H1 (cell line): ENCODE results near the gene INAFM1. TPM values are rescaled to one million over a fixed set of nuclear protein-coding genes. Genes with fewer than 3 reads are reported as not detected.
A peak's percentile ranks its signal among the peaks of the same experiment; 100 is the strongest.

Experiments
- CTCF ChIA-PET: fragments of 300-600 bp; sonication (Branson Sonifier 250); formaldehyde crosslinking; loops from one replicate; lab custom pipeline; 2021; ENCODE audit not compliant: partially characterized antibody; lab: Charles Lee
- POLR2A ChIA-PET: fragments of 300-600 bp; sonication (Branson Sonifier 250); formaldehyde crosslinking; loops from one replicate; lab custom pipeline; 2021; ENCODE audit warnings: inconsistent platforms; ENCODE audit not compliant: partially characterized antibody; lab: Charles Lee
- DNase-seq, 2 experiments: peaks; one replicate each; pipeline versions ENCODE4 v3.0.0 to v3.0.0-alpha.2; 2010 to 2022; ENCODE audit warnings: low spot score in 2 of 2, low read depth in 1 of 2, mixed read lengths in 1 of 2
- FAIRE-seq: peaks from 2 replicates; lab custom pipeline; 2011; peaks lifted over from hg19 to GRCh38; lab: Jason Lieb, UNC
- H2AFZ ChIP-seq: 2 replicates; pipeline ENCODE4 v1.8.1; 2012; ENCODE audit warnings: low read length, inconsistent platforms
- H2AK5ac ChIP-seq: 2 replicates; pipeline ENCODE4 v1.6.1; 2013; ENCODE audit warnings: low read depth, low read length
- H2BK120ac ChIP-seq: replicated peaks from 2 replicates; pipeline ENCODE3; 2013; ENCODE audit warnings: low read depth, low read length, inconsistent platforms
- H2BK12ac ChIP-seq: 2 replicates; pipeline ENCODE4 v1.6.1; 2013; ENCODE audit warnings: low read depth, low read length
- H2BK15ac ChIP-seq: 2 replicates; pipeline ENCODE4 v1.6.1; 2013; ENCODE audit warnings: low read length
- H2BK20ac ChIP-seq: 2 replicates; pipeline ENCODE4 v1.6.1; 2013; ENCODE audit warnings: low read length
- H2BK5ac ChIP-seq: 2 replicates; pipeline ENCODE4 v1.6.1; 2013; ENCODE audit warnings: low read depth, low read length
- H3K14ac ChIP-seq: 2 replicates; pipeline ENCODE4 v1.6.1; 2013; ENCODE audit warnings: inconsistent platforms; ENCODE audit not compliant: insufficient read length
- H3K18ac ChIP-seq: 2 replicates; pipeline ENCODE4 v1.6.1; 2013; ENCODE audit warnings: low read length; ENCODE audit errors: extremely low read depth
- H3K23ac ChIP-seq: 2 replicates; pipeline ENCODE4 v1.6.1; 2013; ENCODE audit warnings: inconsistent platforms; ENCODE audit not compliant: insufficient read length
- H3K23me2 ChIP-seq: 2 replicates; pipeline ENCODE4 v1.6.1; 2013; ENCODE audit warnings: low read depth, low read length
- H3K27ac ChIP-seq: 2 replicates; pipeline ENCODE4 v1.6.1; 2011; ENCODE audit warnings: low read depth, low read length, inconsistent platforms
- H3K27me3 ChIP-seq, 4 experiments: replicated peaks in 1 of 4; 1 replicate in 1 of 4; 2 replicates in 3 of 4; pipeline versions ENCODE4 v1.6.1 to v1.8.1; 2011 to 2013; ENCODE audit warnings: low read length in 3 of 4, mild to moderate bottlenecking in 3 of 4, inconsistent platforms in 2 of 4, mixed read lengths in 2 of 4, moderate library complexity in 1 of 4; ENCODE audit not compliant: control insufficient read depth in 3 of 4, insufficient read depth in 3 of 4; ENCODE audit errors: extremely low read depth in 1 of 4
- H3K36me3 ChIP-seq, 4 experiments: 2 replicates each; pipeline versions ENCODE4 v1.6.1 to v1.8.1; 2011 to 2013; ENCODE audit warnings: mild to moderate bottlenecking in 4 of 4, low read length in 3 of 4, moderate library complexity in 2 of 4, control low read depth in 1 of 4, inconsistent platforms in 1 of 4; ENCODE audit not compliant: insufficient read depth in 4 of 4, control insufficient read depth in 2 of 4
- H3K4ac ChIP-seq: replicated peaks from 2 replicates; pipeline ENCODE3; 2013; ENCODE audit warnings: low read length, low read depth, mixed read lengths, inconsistent platforms; ENCODE audit not compliant: insufficient read length
- H3K4me1 ChIP-seq, 4 experiments: replicated peaks in 1 of 4; 1 replicate in 1 of 4; 2 replicates in 3 of 4; pipeline versions ENCODE4 v1.6.1 to v1.8.1; 2011 to 2013; ENCODE audit warnings: low read length in 3 of 4, inconsistent platforms in 2 of 4, mixed read lengths in 1 of 4; ENCODE audit not compliant: insufficient read depth in 4 of 4, control insufficient read depth in 3 of 4
- H3K4me2 ChIP-seq, 2 experiments: 2 replicates each; pipeline versions ENCODE4 v1.6.1 to v1.8.1; 2011 to 2013; ENCODE audit warnings: low read depth in 2 of 2, low read length in 2 of 2, control low read depth in 1 of 2, inconsistent platforms in 1 of 2, mild to moderate bottlenecking in 1 of 2; ENCODE audit not compliant: insufficient read depth in 1 of 2
- H3K4me3 ChIP-seq, 4 experiments: fragments of 200-600, 300-600 bp in 1 of 4; sonication (generic), shearing (Covaris generic), sonication (Bioruptor Twin) in 1 of 4; 2 replicates each; pipeline versions ENCODE4 v1.5.1 to v1.8.1; 2011 to 2016; ENCODE audit warnings: low read length in 4 of 4, low read depth in 3 of 4, control low read depth in 2 of 4, inconsistent platforms in 2 of 4, mild to moderate bottlenecking in 2 of 4, mixed read lengths in 1 of 4, moderate library complexity in 1 of 4; ENCODE audit not compliant: insufficient read depth in 2 of 4; ENCODE audit errors: extremely low read depth in 1 of 4
- H3K56ac ChIP-seq: replicated peaks from 2 replicates; pipeline ENCODE3; 2013; ENCODE audit warnings: low read depth, mild to moderate bottlenecking, mixed read lengths, low read length, inconsistent platforms; ENCODE audit not compliant: insufficient read length
- H3K79me1 ChIP-seq: 2 replicates; pipeline ENCODE4 v1.6.1; 2013; ENCODE audit warnings: low read depth, low read length, control low read depth
- H3K79me2 ChIP-seq, 2 experiments: 2 replicates each; pipeline versions ENCODE4 v1.6.1 to v1.8.1; 2012 to 2013; ENCODE audit warnings: low read length in 2 of 2, mild to moderate bottlenecking in 2 of 2, inconsistent platforms in 1 of 2; ENCODE audit not compliant: insufficient read depth in 2 of 2, control insufficient read depth in 1 of 2
- H3K9ac ChIP-seq, 4 experiments: replicated peaks in 1 of 4; 1 replicate in 1 of 4; 2 replicates in 3 of 4; pipeline versions ENCODE4 v1.6.1 to v1.8.1; 2011 to 2013; ENCODE audit warnings: low read depth in 3 of 4, low read length in 3 of 4, control low read depth in 2 of 4, mild to moderate bottlenecking in 2 of 4, moderate library complexity in 2 of 4, inconsistent platforms in 1 of 4; ENCODE audit errors: extremely low read depth in 1 of 4
- H3K9me3 ChIP-seq, 2 experiments: 2 replicates each; pipeline versions ENCODE4 v1.6.1 to v1.8.1; 2012 to 2013; ENCODE audit warnings: mild to moderate bottlenecking in 2 of 2, moderate library complexity in 2 of 2, control low read depth in 1 of 2, inconsistent platforms in 1 of 2, low read depth in 1 of 2, low read length in 1 of 2, mixed read lengths in 1 of 2; ENCODE audit not compliant: insufficient read depth in 2 of 2
- H4K20me1 ChIP-seq, 2 experiments: replicated peaks in 1 of 2; 2 replicates each; pipeline versions ENCODE3 to v1.8.1; 2011 to 2013; ENCODE audit warnings: inconsistent platforms in 2 of 2, low read length in 2 of 2, mild to moderate bottlenecking in 1 of 2; ENCODE audit not compliant: insufficient read depth in 2 of 2, control insufficient read depth in 1 of 2
- H4K5ac ChIP-seq: 2 replicates; pipeline ENCODE4 v1.6.1; 2013; ENCODE audit warnings: low read length, low read depth, mixed read lengths, inconsistent platforms; ENCODE audit not compliant: insufficient read length
- H4K8ac ChIP-seq: 2 replicates; pipeline ENCODE4 v1.8.0; 2013; ENCODE audit warnings: mild to moderate bottlenecking, moderate library complexity, low read length, inconsistent platforms; ENCODE audit not compliant: insufficient read depth; ENCODE audit errors: extremely low read depth
- H4K91ac ChIP-seq: replicated peaks from 2 replicates; pipeline ENCODE3; 2013; ENCODE audit warnings: low read length, mixed read lengths, inconsistent platforms; ENCODE audit not compliant: insufficient read length
- CHD1 ChIP-seq: IDR thresholded peaks from 2 replicates; pipeline ENCODE4 v1.6.1; 2012; ENCODE audit warnings: low read depth, low read length, improper control_type of control experiment
- JUN ChIP-seq: IDR thresholded peaks from 2 replicates; pipeline ENCODE4 v1.6.1; 2011; ENCODE audit warnings: low read depth, mild to moderate bottlenecking, improper control_type of control experiment, low read length
- POLR2A ChIP-seq, 2 experiments: IDR thresholded peaks; 1 replicate in 1 of 2; 2 replicates in 1 of 2; pipeline ENCODE4 v1.6.1; 2011; ENCODE audit warnings: low read depth in 2 of 2, low read length in 2 of 2, mild to moderate bottlenecking in 2 of 2; ENCODE audit errors: control extremely low read depth in 1 of 2
- SAP30 ChIP-seq: fragments of 300-600 bp; sonication (generic); IDR thresholded peaks from 2 replicates; pipeline ENCODE4 v1.7.1; 2012; ENCODE audit warnings: low read length, moderate library complexity, mild to moderate bottlenecking, inconsistent platforms; ENCODE audit not compliant: insufficient read depth, insufficient replicate concordance
- SIN3A ChIP-seq, 2 experiments: IDR thresholded peaks in 1 of 2; conservative IDR thresholded peaks in 1 of 2; 2 replicates each; pipeline ENCODE4 v1.6.1; 2011 to 2012; ENCODE audit warnings: low read length in 2 of 2, improper control_type of control experiment in 1 of 2, low read depth in 1 of 2, mild to moderate bottlenecking in 1 of 2
- SIRT6 ChIP-seq: IDR thresholded peaks from one replicate; pipeline ENCODE4 v1.7.1; 2012; ENCODE audit warnings: low read length, inconsistent platforms
- WGBS, 2 experiments: shearing (Covaris generic) in 1 of 2; methylation state at CpG; one replicate each; pipeline versions ENCODE4 v1.1.6 to v1.1.7; 2013 to 2015; ENCODE audit warnings: low lambda C conversion rate in 2 of 2, mixed read lengths in 2 of 2, inconsistent platforms in 1 of 2, low coverage in 1 of 2, missing lambda C conversion rate in 1 of 2; ENCODE audit not compliant: insufficient replicate concordance in 2 of 2, insufficient coverage in 1 of 2, insufficient read length in 1 of 2; ENCODE audit errors: extremely low coverage in 1 of 2, missing lambda C conversion rate in 1 of 2; 5-methylcytosine and 5-hydroxymethylcytosine counted together
- polyA plus RNA-seq, 7 experiments: library from polyadenylated mRNA; depleted of rRNA in 3 of 7; stranded (reverse) in 5 of 7; unstranded in 2 of 7; fragments of >200 nt in 5 of 7; fragments of 200-250 nt in 2 of 7; gene quantifications; 1 replicate in 5 of 7; 2 replicates in 1 of 7; 4 replicates in 1 of 7; pipeline versions ENCODE4 v1.2.1 to v1.2.3, GENCODE V29; 2011 to 2013; ENCODE audit warnings: missing spikeins in 2 of 7, mixed read lengths in 2 of 7
- total RNA-seq: library from RNA; stranded (reverse); fragmentation: NEBNext Ultra II Directional; extraction: Animal tissue kit (Norgen Biotek cat#: 25700); gene quantifications from 2 replicates; pipeline ENCODE4 v1.2.1, GENCODE V29; 2021

INAFM1 gene
- total and polyA plus RNA-seq, 2 of the 8 experiments (the other 6 are each of a cell fraction or from before 2014, with no cell fraction given) = 2.6 to 3.4 TPM

GRCh38 chr19:47229676-47230053 is 45.0 kb upstream of the INAFM1 start:
- Histone ChIP-seq H2BK120ac (no peak overlapping the region), H4K91ac (peak overlapping the region; percentile 73), H3K56ac (no peak overlapping the region), H2AFZ (no peak overlapping the region), H3K27ac (no peak overlapping the region), H2BK5ac (peak overlapping the region; percentile 98; the same call in 1 of the 2 replicates), H3K4me2 (peak overlapping the region; percentile 94 to 98), H3K36me3 (no peaks in the 10 kb centered on the region), H3K4me3 (peak overlapping the region; percentile 78 to 99 (median 89)), H3K14ac (no peak overlapping the region), H3K23ac (no peak overlapping the region), H2BK20ac (no peak overlapping the region; the same call in 1 of the 2 replicates), H3K79me2 (peaks cover 5 to 33% of the 10 kb centered on the region in 2 experiments; a peak in 2 of 4 replicates), H3K4ac (peak overlapping the region; percentile 1), H3K4me1 (peaks cover 17 to 39% (median 25%) of the 10 kb centered on the region in 4 experiments), H3K23me2 (peaks cover 35% of the 10 kb centered on the region), H2BK12ac (peak overlapping the region; percentile 100; the same call in 1 of the 2 replicates), H4K8ac (peak overlapping the region; percentile 9), H4K5ac (no peak overlapping the region), H2AK5ac (peak overlapping the region; percentile 96), H4K20me1 (peaks cover 14 to 18% of the 10 kb centered on the region in 2 experiments), H3K18ac (peak overlapping the region; percentile 24; the same call in 1 of the 2 replicates), H3K9me3 (no peaks in the 10 kb centered on the region), H3K27me3 (no peaks in the 10 kb centered on the region; a peak in 1 of 7 replicates), H2BK15ac (peak overlapping the region; percentile 88), H3K79me1 (peaks cover 16% of the 10 kb centered on the region), H3K9ac (peak overlapping the region in 3 of 4 experiments; percentile 58 to 71 (median 63); a peak in 6 of 7 replicates)
- POLR2A ChIA-PET = interaction anchor here (1.0 to 8.2 kb wide), 3 partner anchors 8 to 19 kb away, joined by 3 to 148 read pairs (median 3); no protein-coding TSS in a partner anchor
- no peak for FAIRE-seq
- CTCF ChIA-PET = interaction anchor here (0.6 to 11.9 kb wide), 4 partner anchors 15 to 34 kb away, joined by 3 to 152 read pairs (median 10); no protein-coding TSS in a partner anchor
- TF ChIP-seq CHD1 (no peak), POLR2A (IDR thresholded peaks at IDR 0.05; ENCODE audit: control extremely low read depth in 1 of 2, low read depth in 2 of 2, low read length in 2 of 2) (no peak), SIRT6 (no peak), SIN3A (conservative IDR thresholded peaks at IDR 0.05 in 1 of 2, IDR thresholded peaks at IDR 0.05 in 1 of 2; ENCODE audit: low read depth in 1 of 2, low read length in 2 of 2) (0 out of 4 replicates have a peak, but pooled peaks of 1 of the 2 experiments have one; percentile 49), SAP30 (peak; percentile 69), JUN (no peak)
- no peak for DNase-seq
- WGBS, 2 experiments = 13% methylated on average over 9 of the region's 9 CpGs; no CpG with 5 or more reads in 1 of the 2 experiments
